Nephron (organoid): Measurements from ENCODE around the gene SLC12A7.
"Not testable (repeated sequence)": the region's sequence is repeated elsewhere in the genome, so short reads cannot be mapped to it uniquely, and the experiment has no call there.

Experiments used
- H3K27ac Mint-ChIP-seq, 3 experiments: 2 replicates each; pipeline ENCODE4 v1.8.0; 2020; ENCODE audit warnings: mixed read lengths in 3 of 3, mild to moderate bottlenecking in 2 of 3, moderate library complexity in 1 of 3
- H3K27me3 Mint-ChIP-seq: 2 replicates; pipeline ENCODE4 v1.8.0; 2021; ENCODE audit warnings: low read depth, mild to moderate bottlenecking, moderate library complexity, mixed read lengths
- H3K36me3 Mint-ChIP-seq: 2 replicates; pipeline ENCODE4 v1.8.0; 2020; ENCODE audit warnings: low read depth, mixed read lengths
- H3K4me1 Mint-ChIP-seq: 2 replicates; pipeline ENCODE4 v1.8.0; 2020; ENCODE audit warnings: mixed read lengths
- H3K4me3 Mint-ChIP-seq, 3 experiments: 2 replicates each; pipeline ENCODE4 v1.8.0; 2020; ENCODE audit warnings: mild to moderate bottlenecking in 3 of 3, mixed read lengths in 3 of 3, moderate library complexity in 2 of 3
- H3K9me3 Mint-ChIP-seq: 2 replicates; pipeline ENCODE4 v1.8.0; 2020; ENCODE audit warnings: mixed read lengths
- CTCF ChIP-seq, 3 experiments: fragments of 200-600 bp; sonication (generic); IDR thresholded peaks; one replicate each; pipeline ENCODE4 v1.5.0; 2021; ENCODE audit warnings: antibody characterized with exemption in 3 of 3; ENCODE audit not compliant: unreplicated experiment in 3 of 3

SLC12A7 gene

GRCh38 chr5:1130218-1130946 is 18.5 kb upstream of the SLC12A7 start:
- Mint-ChIP-seq H3K9me3 (no peaks in the 10 kb centered on the region), H3K4me1 (peaks cover 41% of the 10 kb centered on the region), H3K4me3 (peak overlapping the region in 1 of 3 experiments; percentile 29), H3K27ac (peak overlapping the region; percentile 31 to 74 (median 72)), H3K27me3 (peaks cover 26% of the 10 kb centered on the region), H3K36me3 (no peaks in the 10 kb centered on the region)
- no peak for TF ChIP-seq CTCF (IDR thresholded peaks at IDR 0.05; ENCODE audit: unreplicated experiment in 3 of 3)

GRCh38 chr5:1129711-1130055 is 17.8 kb upstream of the SLC12A7 start:
- Mint-ChIP-seq H3K4me3 (no peak overlapping the region), H3K36me3 (no peaks in the 10 kb centered on the region), H3K27ac (no peak overlapping the region), H3K27me3 (peaks cover 30% of the 10 kb centered on the region), H3K4me1 (peaks cover 46% of the 10 kb centered on the region), H3K9me3 (no peaks in the 10 kb centered on the region)
- no peak for TF ChIP-seq CTCF (IDR thresholded peaks at IDR 0.05; ENCODE audit: unreplicated experiment in 3 of 3)

GRCh38 chr5:1128977-1129710 is 17.3 kb upstream of the SLC12A7 start:
- peaks cover 47% of the 10 kb centered on the region for H3K4me1 Mint-ChIP-seq
- no peaks in the 10 kb centered on the region for H3K9me3 Mint-ChIP-seq
- H3K36me3 Mint-ChIP-seq = no peaks in the 10 kb centered on the region
- no peak overlapping the region for H3K4me3 Mint-ChIP-seq
- TF ChIP-seq CTCF (IDR thresholded peaks at IDR 0.05; ENCODE audit: unreplicated experiment in 3 of 3) = no peak
- no peak overlapping the region for H3K27ac Mint-ChIP-seq
- H3K27me3 Mint-ChIP-seq = peaks cover 25% of the 10 kb centered on the region

- H3K4me3 Mint-ChIP-seq = no peak overlapping the region
- H3K36me3 Mint-ChIP-seq = no peaks in the 10 kb centered on the region
- TF ChIP-seq CTCF (IDR thresholded peaks at IDR 0.05; ENCODE audit: unreplicated experiment in 3 of 3) = no peak
- H3K27ac Mint-ChIP-seq = peak overlapping the region in 1 of 3 experiments; percentile 47
- no peaks in the 10 kb centered on the region for H3K9me3 Mint-ChIP-seq
- peaks cover 44% of the 10 kb centered on the region for H3K4me1 Mint-ChIP-seq
- H3K27me3 Mint-ChIP-seq = peaks cover 20% of the 10 kb centered on the region
Measured at GRCh38 chr5:1127959-1128785, 16.3 kb upstream of the SLC12A7 start.

- not testable (repeated sequence) for H3K27ac Mint-ChIP-seq, H3K36me3 Mint-ChIP-seq, H3K4me3 Mint-ChIP-seq, H3K9me3 Mint-ChIP-seq
- H3K27me3 Mint-ChIP-seq = peaks cover 15% of the 10 kb centered on the region
- H3K4me1 Mint-ChIP-seq = peaks cover 41% of the 10 kb centered on the region
Measured at GRCh38 chr5:1125695-1126094, 13.8 kb upstream of the SLC12A7 start.

GRCh38 chr5:1125030-1125357 is 13.1 kb upstream of the SLC12A7 start:
- Mint-ChIP-seq H3K9me3 (no peaks in the 10 kb centered on the region), H3K4me1 (peaks cover 47% of the 10 kb centered on the region), H3K36me3 (no peaks in the 10 kb centered on the region), H3K4me3 (peak overlapping the region in 1 of 3 experiments; percentile 40), H3K27ac (peak overlapping the region in 2 of 3 experiments; percentile 26 to 40), H3K27me3 (peaks cover 15% of the 10 kb centered on the region)
- TF ChIP-seq CTCF (IDR thresholded peaks at IDR 0.05; ENCODE audit: unreplicated experiment in 3 of 3) = no peak
